HG03521 (cell line): ENCODE measurements around the gene ZNF883.

Source experiments
- ATAC-seq: cut with Tn5 transposase; IDR thresholded peaks from one replicate; pipeline ENCODE4 v1.9.1; 2021; ENCODE audit warnings: mild to moderate bottlenecking, moderate library complexity; ENCODE audit not compliant: unreplicated experiment

The ZNF883 gene

GRCh38 chr9:112921549-112921948 is 90.4 kb downstream of the ZNF883 start:
- ATAC-seq = no peak

DNA sequence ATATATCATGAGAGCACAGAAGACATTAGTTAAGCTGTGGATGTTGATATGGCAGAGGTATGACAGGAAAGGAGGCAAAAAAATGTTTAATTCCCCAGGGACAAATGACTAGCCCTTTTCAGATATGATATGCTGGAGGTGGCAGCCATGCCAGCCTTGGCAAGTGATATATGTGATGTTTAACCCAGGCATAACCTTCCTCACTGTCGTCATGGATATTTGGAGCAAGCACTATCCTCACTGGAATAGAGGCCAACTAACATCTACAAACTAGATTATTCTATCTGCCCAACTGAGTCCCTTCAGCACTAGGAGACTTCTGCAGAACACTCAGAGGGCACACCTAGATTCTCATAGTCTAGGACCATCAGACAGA is 94.0 kb downstream of the ZNF883 start:
- ATAC-seq = no peak

GRCh38 chr9:112917047-112917986 is 94.7 kb downstream of the ZNF883 start:
- no peak for ATAC-seq

GRCh38 chr9:112914524-112914923 is 97.5 kb downstream of the ZNF883 start:
- no peak for ATAC-seq

DNA sequence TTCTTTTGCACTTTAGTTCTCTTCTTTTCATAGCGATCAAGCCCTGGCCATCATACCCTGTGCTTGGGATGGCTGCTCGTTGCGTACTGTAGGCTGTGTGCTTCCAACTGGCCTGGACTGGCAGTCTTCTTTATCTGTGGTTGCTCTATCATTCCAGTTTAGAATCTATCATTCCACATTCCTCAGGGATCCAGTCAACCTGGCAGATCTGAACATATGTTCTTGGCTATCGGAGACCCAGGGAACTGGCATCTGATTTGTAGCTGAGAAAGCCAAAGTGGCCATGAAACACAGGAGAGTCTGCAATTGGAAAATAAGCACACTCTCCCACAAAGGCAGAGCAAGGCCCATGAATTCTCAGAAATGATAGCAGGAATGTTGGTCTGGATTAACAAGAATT is 98.7 kb downstream of the ZNF883 start:
- ATAC-seq = no peak

GRCh38 chr9:112912636-112913035 is 99.4 kb downstream of the ZNF883 start:
- no peak for ATAC-seq

GRCh38 chr9:112911736-112912135 is 100.3 kb downstream of the ZNF883 start:
- no peak for ATAC-seq
